GM12801 (cell line): ENCODE data around the gene SLC12A2.

Experiments used
- CTCF ChIP-seq: IDR thresholded peaks from one replicate; pipeline ENCODE4 v1.5.1; 2011; ENCODE audit warnings: control low read depth; ENCODE audit not compliant: insufficient read length; ENCODE audit errors: extremely low read depth

Gene SLC12A2

GRCh38 chr5:128060644-128061385 is 22.8 kb upstream of the SLC12A2 start:
- TF ChIP-seq CTCF, result no peak

DNA sequence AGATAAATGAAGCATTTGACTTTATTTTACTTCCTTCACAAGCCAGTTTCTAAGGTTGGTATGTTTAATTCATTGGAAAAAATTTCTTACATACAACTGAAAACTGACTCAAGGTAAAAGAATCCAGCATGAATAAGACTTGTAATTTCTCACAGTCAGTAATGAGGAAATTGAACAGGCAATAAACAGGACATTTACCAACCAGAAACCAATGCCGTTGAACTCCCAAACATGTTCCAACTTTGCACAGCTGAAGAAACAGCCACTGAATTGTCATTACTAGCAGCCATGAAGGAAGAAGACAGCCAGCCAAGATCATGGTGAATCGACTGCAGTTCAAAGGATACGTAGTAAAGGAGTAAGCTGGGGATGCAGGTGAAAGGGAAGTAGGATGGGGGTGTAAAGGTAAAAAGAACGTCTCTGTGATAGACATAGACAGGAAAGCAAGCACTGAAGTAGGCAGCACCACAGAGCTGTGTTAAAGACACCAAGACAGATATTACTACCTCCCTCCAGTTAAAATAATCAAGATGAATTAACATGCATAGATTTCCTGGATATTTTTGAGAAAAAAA is 21.3 kb upstream of the SLC12A2 start:
- TF ChIP-seq CTCF, result no peak

GRCh38 chr5:128074171-128074570 is 9.4 kb upstream of the SLC12A2 start:
- no peak for TF ChIP-seq CTCF

GRCh38 chr5:128074953-128075352 is 8.6 kb upstream of the SLC12A2 start:
- no peak for TF ChIP-seq CTCF

DNA sequence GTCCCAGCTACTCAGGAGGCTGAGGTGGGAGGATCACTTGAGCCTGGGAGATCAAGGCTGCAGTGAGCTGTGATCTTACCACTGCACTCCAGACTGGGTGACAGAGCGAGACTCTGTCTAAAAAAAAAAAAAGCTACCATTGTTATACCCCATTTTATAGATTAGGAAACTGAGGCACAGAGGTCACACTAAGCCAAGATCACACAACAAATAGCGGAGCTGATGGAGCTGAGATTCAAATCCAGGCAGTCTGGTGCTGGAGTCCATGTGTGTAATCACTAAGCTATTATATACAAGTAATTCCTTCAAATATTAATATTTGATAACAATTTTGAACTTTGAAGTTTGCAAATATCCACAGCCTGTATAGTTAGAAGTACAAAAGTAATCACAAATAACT is 6.0 kb upstream of the SLC12A2 start:
- TF ChIP-seq CTCF, result no peak

GRCh38 chr5:128081111-128081851 is 2.3 kb upstream of the SLC12A2 start:
- TF ChIP-seq CTCF, result no peak

- no peak for TF ChIP-seq CTCF
Observed at GRCh38 chr5:128082551-128083032, 974 bp upstream of the SLC12A2 start.
